ENCODE data around the gene PDCD1.

Gene PDCD1

GRCh38 chr2:241869087-241869961 lies 10.6 kb upstream of the PDCD1 start, which contains the start of gene RTP5:
RTP5 (plus strand) TSS chr2:241869729; CDS start chr2:241869757, 28 bp downstream.
- DNase-seq (ENCODE audit: low spot score in 2 of 2), result no peak
- in situ Hi-C loops (cut with MboI; ENCODE audit: low sequenced_read_pairs), result no loop called here
- H3K4me1 ChIP-seq, result no peaks in the 10 kb centered on the region
- no peaks in the 10 kb centered on the region for H3K36me3 ChIP-seq (replicated peaks)
- H3K4me3 ChIP-seq, result no peak within 1 kb of the TSS
- no peaks in the 10 kb centered on the region for H3K27me3 ChIP-seq (ENCODE audit: low read depth)
- H3K9me3 ChIP-seq, result no peaks in the 10 kb centered on the region

- no peaks in the 10 kb centered on the region for H3K9me3 ChIP-seq
- H3K4me1 ChIP-seq, result no peaks in the 10 kb centered on the region
- in situ Hi-C loops (cut with MboI; ENCODE audit: low sequenced_read_pairs), result no loop called here
- no peak for DNase-seq (ENCODE audit: low spot score in 2 of 2)
- H3K27me3 ChIP-seq (ENCODE audit: low read depth), result peaks cover 2% of the 10 kb centered on the region; the same call in 1 of the 2 replicates
- H3K4me3 ChIP-seq, result no peak overlapping the region
- no peaks in the 10 kb centered on the region for H3K36me3 ChIP-seq (replicated peaks)
These were observed 10.0 kb upstream of the PDCD1 start for GRCh38 chr2:241868661-241869081.

DNA sequence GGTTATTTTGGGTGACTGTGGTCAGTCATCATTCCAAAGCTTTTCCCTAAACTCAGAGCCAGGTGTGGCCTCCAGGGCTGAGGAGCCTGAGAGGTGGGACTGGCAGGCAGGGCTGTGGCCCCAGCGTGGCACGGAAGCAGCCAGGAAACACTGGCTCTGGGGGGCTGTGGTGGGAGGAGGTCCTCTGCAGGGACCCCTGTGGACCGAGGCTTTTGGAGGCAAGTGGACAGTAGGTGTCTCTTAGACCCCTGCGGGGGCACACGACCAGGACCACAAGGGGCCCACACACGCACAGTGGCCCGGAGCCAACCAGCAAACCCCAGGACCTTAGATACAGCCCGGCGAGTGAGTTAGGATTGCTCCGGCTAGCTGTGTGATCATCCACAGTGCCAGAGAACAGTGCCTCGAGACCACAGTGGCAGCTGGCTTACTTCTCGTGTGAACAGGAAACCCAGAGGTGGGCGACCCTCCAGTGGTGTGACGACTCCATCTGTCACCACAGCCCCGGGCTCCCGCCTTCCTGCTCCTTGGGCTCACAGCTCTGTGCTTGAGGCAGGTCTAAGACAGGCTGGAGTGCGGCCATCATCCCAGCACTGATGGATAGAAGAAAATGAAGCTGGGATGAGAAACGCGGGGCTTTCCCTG lies 9.2 kb upstream of the PDCD1 start:
- Histone ChIP-seq H3K4me3 (no peak overlapping the region), H3K36me3 (replicated peaks) (no peaks in the 10 kb centered on the region), H3K27me3 (ENCODE audit: low read depth) (peaks cover 2% of the 10 kb centered on the region; the same call in 1 of the 2 replicates), H3K4me1 (no peaks in the 10 kb centered on the region), H3K9me3 (no peaks in the 10 kb centered on the region)
- DNase-seq (ENCODE audit: low spot score in 2 of 2), result no peak
- in situ Hi-C loops (cut with MboI; ENCODE audit: low sequenced_read_pairs), result no loop called here

GRCh38 chr2:241866790-241867645 lies 8.3 kb upstream of the PDCD1 start:
- in situ Hi-C loops (cut with MboI; ENCODE audit: low sequenced_read_pairs), result no loop called here
- no peaks in the 10 kb centered on the region for H3K4me1 ChIP-seq
- H3K27me3 ChIP-seq (ENCODE audit: low read depth), result peaks cover 2% of the 10 kb centered on the region; the same call in 1 of the 2 replicates
- no peak for DNase-seq (ENCODE audit: low spot score in 2 of 2)
- no peaks in the 10 kb centered on the region for H3K36me3 ChIP-seq (replicated peaks)
- H3K4me3 ChIP-seq, result no peak overlapping the region
- H3K9me3 ChIP-seq, result no peaks in the 10 kb centered on the region

GRCh38 chr2:241865957-241866789 lies 7.5 kb upstream of the PDCD1 start:
- Histone ChIP-seq H3K4me3 (no peak overlapping the region), H3K9me3 (no peaks in the 10 kb centered on the region), H3K36me3 (replicated peaks) (no peaks in the 10 kb centered on the region), H3K4me1 (no peaks in the 10 kb centered on the region), H3K27me3 (ENCODE audit: low read depth) (peaks cover 2% of the 10 kb centered on the region; the same call in 1 of the 2 replicates)
- DNase-seq (ENCODE audit: low spot score in 2 of 2), result peak in 1 of 2 experiments; percentile 50
- in situ Hi-C loops (cut with MboI; ENCODE audit: low sequenced_read_pairs), result no loop called here

DNA sequence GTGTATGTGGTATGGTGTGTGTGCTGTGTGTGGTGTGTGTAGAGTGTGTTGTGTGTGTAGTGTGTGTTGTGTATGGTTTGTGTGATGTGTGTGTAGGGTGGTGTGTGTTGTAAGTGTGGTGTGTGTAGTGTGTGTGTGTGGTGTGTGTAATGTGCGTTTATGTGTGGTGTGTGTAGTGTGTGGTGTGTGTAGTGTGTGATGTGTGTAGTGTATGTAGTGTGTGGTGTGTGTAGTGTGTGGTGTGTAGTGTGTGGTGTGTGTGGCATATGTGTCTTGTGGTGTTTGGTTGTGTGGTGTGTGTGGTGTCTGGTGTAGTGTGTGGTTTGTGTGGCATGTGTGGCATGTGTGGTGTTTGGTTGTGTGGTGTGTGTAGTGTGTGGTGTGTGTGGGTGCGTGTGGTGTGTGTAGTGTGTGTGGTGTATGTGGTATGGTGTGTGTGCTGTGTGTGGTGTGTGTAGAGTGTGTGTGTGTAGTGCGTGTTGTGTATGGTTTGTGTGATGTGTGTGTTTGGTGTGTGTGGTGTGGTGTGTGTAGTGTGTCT lies 6.8 kb upstream of the PDCD1 start:
- in situ Hi-C loops (cut with MboI; ENCODE audit: low sequenced_read_pairs), result no loop called here
- no peak for DNase-seq (ENCODE audit: low spot score in 2 of 2)
- Histone ChIP-seq H3K9me3 (no peaks in the 10 kb centered on the region), H3K4me3 (no peak overlapping the region), H3K4me1 (no peaks in the 10 kb centered on the region), H3K27me3 (ENCODE audit: low read depth) (peaks cover 2% of the 10 kb centered on the region; the same call in 1 of the 2 replicates), H3K36me3 (replicated peaks) (no peaks in the 10 kb centered on the region)

DNA sequence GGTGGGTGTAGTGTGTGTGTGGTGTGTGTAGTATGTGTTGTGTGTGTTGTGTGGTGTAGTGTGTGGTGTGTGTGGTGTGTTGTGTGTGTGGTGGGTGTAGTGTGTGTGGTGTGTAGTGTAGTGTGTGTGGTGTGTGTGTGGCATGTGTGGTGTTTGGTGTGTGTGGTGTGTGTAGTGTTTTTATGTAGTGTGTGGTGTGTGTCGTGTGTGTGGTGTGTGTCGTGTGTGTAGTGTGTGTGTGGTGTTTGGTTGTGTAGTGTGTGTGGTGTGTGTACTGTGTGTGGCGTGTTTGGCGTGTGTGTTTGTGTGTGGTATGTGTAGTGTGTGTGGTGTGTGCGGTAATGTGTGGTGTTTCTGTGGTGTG lies 6.1 kb upstream of the PDCD1 start:
- Histone ChIP-seq H3K36me3 (replicated peaks) (no peaks in the 10 kb centered on the region), H3K4me1 (no peaks in the 10 kb centered on the region), H3K27me3 (ENCODE audit: low read depth) (peaks cover 2% of the 10 kb centered on the region; the same call in 1 of the 2 replicates), H3K4me3 (no peak overlapping the region), H3K9me3 (no peaks in the 10 kb centered on the region)
- in situ Hi-C loops (cut with MboI; ENCODE audit: low sequenced_read_pairs), result no loop called here
- no peak for DNase-seq (ENCODE audit: low spot score in 2 of 2)

DNA sequence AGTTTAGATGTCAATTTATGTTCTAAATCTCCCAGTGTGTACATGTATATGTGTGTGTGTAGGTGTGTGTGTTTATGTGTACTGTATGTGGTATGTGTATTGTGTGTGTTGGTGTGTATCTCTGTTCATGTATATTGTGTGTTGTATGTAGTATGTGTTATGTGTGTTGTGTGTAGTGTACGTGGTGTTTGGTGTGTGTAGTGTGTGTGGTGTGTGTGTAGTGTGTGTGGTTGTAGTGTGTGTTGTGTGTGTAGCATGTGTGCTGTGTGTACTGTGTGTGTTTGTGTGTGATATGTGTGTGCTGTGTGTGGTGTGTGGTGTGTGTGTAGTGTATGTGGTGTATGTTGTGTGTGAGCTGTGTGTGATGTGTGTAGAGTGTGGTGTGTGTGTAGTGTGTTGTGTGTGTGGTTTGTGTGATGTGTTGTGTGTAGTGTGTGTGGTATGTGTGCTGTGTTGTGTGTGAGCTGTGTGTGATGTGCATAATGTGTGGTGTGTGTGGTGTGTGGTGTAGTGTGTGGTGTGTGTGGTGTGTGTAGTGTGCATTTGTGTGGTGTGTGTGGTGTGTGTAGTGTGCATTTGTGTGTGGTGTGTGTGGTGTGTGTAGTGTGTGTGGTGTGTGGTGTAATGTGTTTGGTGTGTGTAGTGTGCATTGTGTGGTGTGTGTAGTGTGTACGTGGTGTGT lies 5.6 kb upstream of the PDCD1 start:
- DNase-seq (ENCODE audit: low spot score in 2 of 2), result no peak
- H3K4me1 ChIP-seq, result no peaks in the 10 kb centered on the region
- H3K4me3 ChIP-seq, result no peak overlapping the region
- H3K9me3 ChIP-seq, result no peaks in the 10 kb centered on the region
- in situ Hi-C loops (cut with MboI; ENCODE audit: low sequenced_read_pairs), result no loop called here
- H3K27me3 ChIP-seq (ENCODE audit: low read depth), result peaks cover 2% of the 10 kb centered on the region; the same call in 1 of the 2 replicates
- H3K36me3 ChIP-seq (replicated peaks), result no peaks in the 10 kb centered on the region

- no peaks in the 10 kb centered on the region for H3K4me1 ChIP-seq
- H3K4me3 ChIP-seq, result no peak overlapping the region
- no peak for DNase-seq (ENCODE audit: low spot score in 2 of 2)
- no peaks in the 10 kb centered on the region for H3K36me3 ChIP-seq (replicated peaks)
- in situ Hi-C loops (cut with MboI; ENCODE audit: low sequenced_read_pairs), result no loop called here
- H3K9me3 ChIP-seq, result no peaks in the 10 kb centered on the region
- H3K27me3 ChIP-seq (ENCODE audit: low read depth), result peaks cover 2% of the 10 kb centered on the region; the same call in 1 of the 2 replicates
These were observed 4.9 kb upstream of the PDCD1 start for GRCh38 chr2:241863536-241863954.

- Histone ChIP-seq H3K9me3 (no peaks in the 10 kb centered on the region), H3K27me3 (ENCODE audit: low read depth) (peaks cover 2% of the 10 kb centered on the region; the same call in 1 of the 2 replicates), H3K36me3 (replicated peaks) (no peaks in the 10 kb centered on the region), H3K4me1 (no peaks in the 10 kb centered on the region), H3K4me3 (no peak overlapping the region)
- DNase-seq (ENCODE audit: low spot score in 2 of 2), result no peak
- in situ Hi-C loops (cut with MboI; ENCODE audit: low sequenced_read_pairs), result no loop called here
These were observed 4.3 kb upstream of the PDCD1 start for GRCh38 chr2:241862775-241863535.

- Histone ChIP-seq H3K9me3 (no peaks in the 10 kb centered on the region), H3K36me3 (replicated peaks) (no peaks in the 10 kb centered on the region), H3K4me3 (no peak overlapping the region), H3K4me1 (no peaks in the 10 kb centered on the region), H3K27me3 (ENCODE audit: low read depth) (peaks cover 2% of the 10 kb centered on the region; the same call in 1 of the 2 replicates)
- DNase-seq (ENCODE audit: low spot score in 2 of 2), result no peak
- in situ Hi-C loops (cut with MboI; ENCODE audit: low sequenced_read_pairs), result no loop called here
These were observed 3.4 kb upstream of the PDCD1 start for GRCh38 chr2:241862093-241862492.

- no peak for DNase-seq (ENCODE audit: low spot score in 2 of 2)
- Histone ChIP-seq H3K4me3 (no peak overlapping the region), H3K27me3 (ENCODE audit: low read depth) (peaks cover 2% of the 10 kb centered on the region; the same call in 1 of the 2 replicates), H3K4me1 (no peaks in the 10 kb centered on the region), H3K36me3 (replicated peaks) (no peaks in the 10 kb centered on the region), H3K9me3 (no peaks in the 10 kb centered on the region)
- in situ Hi-C loops (cut with MboI; ENCODE audit: low sequenced_read_pairs), result no loop called here
These were observed 2.6 kb upstream of the PDCD1 start for GRCh38 chr2:241861264-241861663.

Data from HAP-1 (cell line).